Prostate gland (tissue), 2 donors: ENCODE results near the gene TPST2. TPM values are rescaled to one million over a fixed set of nuclear protein-coding genes. Genes with fewer than 3 reads are reported as not detected.

Experiments used
- DNase-seq: peaks from one replicate; pipeline ENCODE4 v3.0.0-alpha.2; 2019; ENCODE audit warnings: low spot score
- H3K27ac ChIP-seq, 2 donors: fragments of 200-600 bp; sonication (generic); 2 replicates each; pipeline ENCODE4 v1.5.1; 2017 to 2019
- H3K27me3 ChIP-seq: fragments of 200-600 bp; sonication (generic); replicated peaks from 2 replicates; pipeline ENCODE4 v1.5.1; 2019; ENCODE audit not compliant: insufficient read depth
- H3K36me3 ChIP-seq, 2 donors: fragments of 200-600 bp; sonication (generic); 1 replicate in 1 of 2; 2 replicates in 1 of 2; pipeline versions ENCODE4 v1.5.1 to v1.8.1; 2017 to 2019
- H3K4me1 ChIP-seq: fragments of 200-600 bp; sonication (generic); replicated peaks from 2 replicates; pipeline ENCODE4 v1.5.1; 2019
- H3K4me3 ChIP-seq, 2 donors: fragments of 200-600 bp; sonication (generic); 2 replicates each; pipeline ENCODE4 v1.5.1; 2017 to 2019
- H3K9me3 ChIP-seq: fragments of 200-600 bp; sonication (generic); 2 replicates; pipeline ENCODE4 v1.5.1; 2017
- POLR2A ChIP-seq: fragments of 450-650 bp; IDR thresholded peaks from one replicate; pipeline ENCODE4 v1.6.1; 2016; ENCODE audit warnings: antibody characterized with exemption, mild to moderate bottlenecking
- POLR2AphosphoS5 ChIP-seq: sonication (generic); formaldehyde crosslinking; IDR thresholded peaks from one replicate; pipeline ENCODE4 v1.6.1; 2017; ENCODE audit warnings: antibody characterized with exemption
- WGBS: methylation state at CpG from one replicate; pipeline ENCODE4 v1.1.5; 2018; 5-methylcytosine and 5-hydroxymethylcytosine counted together
- intact Hi-C: fragments of 100-400 bp; cut with DNase I; formaldehyde crosslinking; loops from one replicate; pipeline ENCODE4 v1.14.2; 2022
- total RNA-seq, 2 donors: library from RNA; depleted of rRNA; stranded (reverse); fragments of >200 nt; gene quantifications; one replicate each; pipeline ENCODE4 v1.1.0, GENCODE V29; 2016
- TF ChIP-seq, protein P1 (sequence below), 4 experiments: fragments of 200-600 bp in 2 of 4; fragments of 450-650 bp in 2 of 4; sonication (generic) in 2 of 4; IDR thresholded peaks; 1 replicate in 3 of 4; 2 replicates in 1 of 4; pipeline ENCODE4 v1.5.1; 2016 to 2019; ENCODE audit warnings: antibody characterized with exemption in 4 of 4, mild to moderate bottlenecking in 2 of 4, moderate library complexity in 2 of 4

Gene TPST2
- total RNA-seq, 2 donors from 2014 or later, result 49.4 to 200 TPM

DNA sequence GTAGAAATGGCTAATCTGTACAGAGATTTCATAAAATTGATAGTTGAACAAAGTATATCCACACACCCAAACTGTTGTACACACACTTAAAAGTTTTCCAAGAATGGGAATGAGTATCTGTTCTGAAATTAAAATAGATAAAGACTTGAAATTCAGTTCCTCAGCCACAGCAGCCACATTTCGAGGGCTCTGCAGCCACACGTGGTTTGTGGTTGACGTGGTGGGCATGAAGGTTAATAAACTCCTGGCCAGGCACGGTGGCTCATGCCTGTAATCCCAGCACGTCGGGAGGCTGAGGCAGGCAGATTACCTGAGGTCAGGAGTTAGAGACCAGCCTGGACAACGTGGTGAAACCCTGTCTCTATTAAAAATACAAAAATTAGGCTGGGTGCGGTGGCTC, 24.0 kb downstream of the TPST2 start:
- H3K9me3 ChIP-seq, result no peaks in the 10 kb centered on the region
- peaks cover 5% of the 10 kb centered on the region for H3K4me1 ChIP-seq
- no peaks in the 10 kb centered on the region for H3K27me3 ChIP-seq
- TF ChIP-seq POLR2A (no peak), POLR2AphosphoS5 (no peak)
- TF ChIP-seq, protein P1, sequence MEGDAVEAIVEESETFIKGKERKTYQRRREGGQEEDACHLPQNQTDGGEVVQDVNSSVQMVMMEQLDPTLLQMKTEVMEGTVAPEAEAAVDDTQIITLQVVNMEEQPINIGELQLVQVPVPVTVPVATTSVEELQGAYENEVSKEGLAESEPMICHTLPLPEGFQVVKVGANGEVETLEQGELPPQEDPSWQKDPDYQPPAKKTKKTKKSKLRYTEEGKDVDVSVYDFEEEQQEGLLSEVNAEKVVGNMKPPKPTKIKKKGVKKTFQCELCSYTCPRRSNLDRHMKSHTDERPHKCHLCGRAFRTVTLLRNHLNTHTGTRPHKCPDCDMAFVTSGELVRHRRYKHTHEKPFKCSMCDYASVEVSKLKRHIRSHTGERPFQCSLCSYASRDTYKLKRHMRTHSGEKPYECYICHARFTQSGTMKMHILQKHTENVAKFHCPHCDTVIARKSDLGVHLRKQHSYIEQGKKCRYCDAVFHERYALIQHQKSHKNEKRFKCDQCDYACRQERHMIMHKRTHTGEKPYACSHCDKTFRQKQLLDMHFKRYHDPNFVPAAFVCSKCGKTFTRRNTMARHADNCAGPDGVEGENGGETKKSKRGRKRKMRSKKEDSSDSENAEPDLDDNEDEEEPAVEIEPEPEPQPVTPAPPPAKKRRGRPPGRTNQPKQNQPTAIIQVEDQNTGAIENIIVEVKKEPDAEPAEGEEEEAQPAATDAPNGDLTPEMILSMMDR (IDR thresholded peaks at IDR 0.05), result no peak
- H3K4me3 ChIP-seq, result no peak overlapping the region
- 84% methylated on average over 8 of the region's 8 CpGs for WGBS
- H3K36me3 ChIP-seq, result no peaks in the 10 kb centered on the region
- peak overlapping the region; percentile 13 to 58 for H3K27ac ChIP-seq
- DNase-seq, result no peak
- intact Hi-C loops, result no loop called here

- WGBS, result 58% methylated on average over 5 of the region's 6 CpGs
- peak; percentile 54 for DNase-seq
- H3K4me1 ChIP-seq, result peaks cover under 1% of the 10 kb centered on the region
- intact Hi-C loops, result no loop called here
- H3K4me3 ChIP-seq, result no peak overlapping the region
- peak overlapping the region; percentile 52 to 58 for H3K27ac ChIP-seq
- no peaks in the 10 kb centered on the region for H3K36me3 ChIP-seq
- no peaks in the 10 kb centered on the region for H3K9me3 ChIP-seq
- H3K27me3 ChIP-seq, result no peaks in the 10 kb centered on the region
- TF ChIP-seq POLR2A (no peak), POLR2AphosphoS5 (peak; percentile 16)
- TF ChIP-seq, protein P1 (IDR thresholded peaks at IDR 0.05), result no peak
Observed at GRCh38 chr22:26565181-26565580, 24.8 kb downstream of the TPST2 start.

- H3K4me1 ChIP-seq, result no peaks in the 10 kb centered on the region
- peak overlapping the region; percentile 52 to 58 for H3K27ac ChIP-seq
- no peaks in the 10 kb centered on the region for H3K9me3 ChIP-seq
- H3K36me3 ChIP-seq, result no peaks in the 10 kb centered on the region
- H3K27me3 ChIP-seq, result no peaks in the 10 kb centered on the region
- 66% methylated on average over 3 of the region's 3 CpGs for WGBS
- TF ChIP-seq, protein P1 (IDR thresholded peaks at IDR 0.05), result no peak
- TF ChIP-seq POLR2A, result no peak
- TF ChIP-seq POLR2AphosphoS5, result no peak
- no peak overlapping the region for H3K4me3 ChIP-seq
- no peak for DNase-seq
- intact Hi-C loops, result no loop called here
Observed at GRCh38 chr22:26564672-26565071, 25.3 kb downstream of the TPST2 start.

DNA sequence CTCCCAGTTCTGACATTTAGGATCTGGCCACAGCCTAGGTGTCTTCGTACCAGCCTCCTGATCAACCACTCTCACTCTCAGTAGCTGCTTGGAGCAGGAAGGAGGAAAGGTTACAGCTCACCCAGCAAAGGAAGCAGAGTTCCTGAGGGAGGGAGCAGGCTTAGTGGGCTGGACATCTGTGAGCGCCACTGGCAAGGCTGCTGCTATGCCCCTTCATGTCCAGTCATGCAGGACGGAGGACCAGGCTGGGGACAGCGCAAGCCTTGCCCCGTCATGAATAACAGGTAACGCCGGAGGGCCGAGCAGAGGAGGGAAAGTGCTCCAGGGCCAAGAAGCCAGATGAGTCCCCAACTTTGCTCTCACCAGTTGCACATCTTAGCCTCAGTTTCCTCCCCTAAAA, 25.8 kb downstream of the TPST2 start:
- Histone ChIP-seq H3K36me3 (no peaks in the 10 kb centered on the region), H3K27me3 (no peaks in the 10 kb centered on the region), H3K4me3 (no peak overlapping the region), H3K9me3 (no peaks in the 10 kb centered on the region), H3K4me1 (no peaks in the 10 kb centered on the region), H3K27ac (peak overlapping the region; percentile 52 to 58)
- peak; percentile 34 for DNase-seq
- no peak for TF ChIP-seq POLR2A
- TF ChIP-seq POLR2AphosphoS5, result peak; percentile 65
- WGBS, result 57% methylated on average over 8 of the region's 8 CpGs
- intact Hi-C loops, result no loop called here

DNA sequence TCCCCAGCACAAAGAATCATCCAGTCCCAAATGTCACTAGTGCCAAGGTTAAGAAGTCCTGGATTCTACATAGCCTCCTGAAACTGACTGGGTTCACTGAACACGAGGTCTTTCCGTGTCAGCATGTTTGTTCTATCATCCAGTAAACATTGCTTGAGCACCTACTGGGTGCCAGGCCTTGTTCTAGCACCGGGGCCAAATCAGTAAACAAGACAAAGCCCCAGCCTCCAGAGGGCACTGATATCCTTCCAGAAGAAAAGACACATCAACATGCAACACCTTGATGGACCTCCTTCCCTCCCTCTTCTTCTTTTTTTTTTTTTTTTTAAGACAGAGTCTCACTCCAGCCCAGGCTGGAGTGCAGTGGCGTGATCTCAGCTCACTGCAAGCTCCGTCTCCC, 26.9 kb downstream of the TPST2 start:
- H3K4me1 ChIP-seq, result no peaks in the 10 kb centered on the region
- H3K36me3 ChIP-seq, result no peaks in the 10 kb centered on the region
- no peak for DNase-seq
- no peaks in the 10 kb centered on the region for H3K9me3 ChIP-seq
- no peak overlapping the region for H3K27ac ChIP-seq
- intact Hi-C loops, result no loop called here
- TF ChIP-seq, protein P1 (IDR thresholded peaks at IDR 0.05), result peak in 1 of 4 experiments; percentile 27
- TF ChIP-seq POLR2AphosphoS5 (no peak), POLR2A (no peak)
- H3K27me3 ChIP-seq, result no peaks in the 10 kb centered on the region
- WGBS, result 72% methylated on average over 5 of the region's 5 CpGs
- no peak overlapping the region for H3K4me3 ChIP-seq
